8988T (cell line): Measurements from ENCODE around the gene ZNF215.
"Not testable (repeated sequence)": the region's sequence is repeated elsewhere in the genome, so short reads cannot be mapped to it uniquely, and the experiment has no call there.

ENCODE experiments used
- DNase-seq: peaks from one replicate; pipeline ENCODE4 v3.0.0; 2011

ZNF215 gene

GRCh38 chr11:6926208-6927029 lies at the start of gene ZNF215:
TSS of gene ZNF215 (plus strand) at chr11:6926426. CDS start at chr11:6932273, 5,847 bp downstream.
- peak; percentile 64 for DNase-seq

GRCh38 chr11:6876914-6877313 lies 49.3 kb upstream of the ZNF215 start:
- no peak for DNase-seq

- DNase-seq: no peak
Measured at GRCh38 chr11:6882751-6883150, 43.5 kb upstream of the ZNF215 start.

GRCh38 chr11:6887711-6888110 lies 38.5 kb upstream of the ZNF215 start:
- not testable (repeated sequence) for DNase-seq

GRCh38 chr11:6888830-6889229 lies 37.4 kb upstream of the ZNF215 start:
- no peak for DNase-seq

- DNase-seq: no peak
Measured at GRCh38 chr11:6889835-6890234, 36.4 kb upstream of the ZNF215 start.

- no peak for DNase-seq
Measured at GRCh38 chr11:6892400-6892799, 33.8 kb upstream of the ZNF215 start, which contains the start of gene OR2D2. TSS of gene OR2D2 (minus strand) at chr11:6892500. CDS start at chr11:6892500, 0 bp downstream.

GRCh38 chr11:6894097-6894496 lies 32.1 kb upstream of the ZNF215 start:
- no peak for DNase-seq

- DNase-seq: no peak
Measured at GRCh38 chr11:6895010-6895409, 31.2 kb upstream of the ZNF215 start.

GRCh38 chr11:6898911-6899310 lies 27.3 kb upstream of the ZNF215 start:
- DNase-seq: no peak

- no peak for DNase-seq
Measured at GRCh38 chr11:6900327-6900999, 25.8 kb upstream of the ZNF215 start.

- DNase-seq: not testable (repeated sequence)
Measured at GRCh38 chr11:6904804-6905203, 21.4 kb upstream of the ZNF215 start.

GRCh38 chr11:6911378-6911777 lies 14.8 kb upstream of the ZNF215 start:
- no peak for DNase-seq

GRCh38 chr11:6911948-6912347 lies 14.3 kb upstream of the ZNF215 start:
- no peak for DNase-seq

- DNase-seq: no peak
Measured at GRCh38 chr11:6919698-6920097, 6.5 kb upstream of the ZNF215 start.

- DNase-seq: no peak
Measured at GRCh38 chr11:6920702-6921101, 5.5 kb upstream of the ZNF215 start, which contains the start of gene OR2D3. TSS of gene OR2D3 (plus strand) at chr11:6921002. CDS start at chr11:6921002, 0 bp downstream.

GRCh38 chr11:6925007-6925577 lies 1.1 kb upstream of the ZNF215 start:
- no peak for DNase-seq

- no peak for DNase-seq
Measured at GRCh38 chr11:6925636-6926207, 504 bp upstream of the ZNF215 start.

GRCh38 chr11:6927030-6927617 lies 898 bp downstream of the ZNF215 start:
- DNase-seq: no peak

- DNase-seq: no peak
Measured at GRCh38 chr11:6928916-6929315, 2.7 kb downstream of the ZNF215 start.

GRCh38 chr11:6931146-6931713 lies 5.0 kb downstream of the ZNF215 start:
- DNase-seq: no peak

GRCh38 chr11:6932145-6932544 lies 5.9 kb downstream of the ZNF215 start:
- DNase-seq: no peak

GRCh38 chr11:6941970-6942369 lies 15.7 kb downstream of the ZNF215 start:
- DNase-seq: no peak
